Measurements from ENCODE around the gene GAL3ST1.

Gene GAL3ST1

GRCh38 chr22:30602049-30602448, 27.6 kb upstream of the GAL3ST1 start:
- no peaks in the 10 kb centered on the region for H3K9me3 ChIP-seq (ENCODE audit: insufficient read depth, low read depth, low read length)
- H2AFZ ChIP-seq (ENCODE audit: insufficient read depth, low read length, poor library complexity): no peak overlapping the region
- H3K9ac ChIP-seq (ENCODE audit: low read length): no peak overlapping the region
- no peaks in the 10 kb centered on the region for H3K36me3 ChIP-seq (ENCODE audit: control insufficient read depth in 1 of 2, insufficient read depth in 2 of 2, low read length in 2 of 2)
- no peak overlapping the region for H3K4me3 ChIP-seq (ENCODE audit: low read depth, low read length)
- H3K4me1 ChIP-seq (ENCODE audit: control insufficient read depth in 1 of 2, insufficient read depth in 2 of 2, low read length in 2 of 2): peaks cover 2 to 3% of the 10 kb centered on the region in 2 experiments
- no peak overlapping the region for H2BK5ac ChIP-seq (ENCODE audit: low read depth, low read length, poor library complexity)
- no CpG with 5 or more reads among the region's 3 CpGs for WGBS (ENCODE audit: extremely low coverage, insufficient coverage, insufficient read length)
- no peak overlapping the region for H4K8ac ChIP-seq (ENCODE audit: low read depth, low read length)
- no peak overlapping the region for H3K4ac ChIP-seq (ENCODE audit: low read depth, low read length)
- H3K79me2 ChIP-seq (ENCODE audit: control insufficient read depth, insufficient read depth, low read length, poor library complexity): peaks cover 2% of the 10 kb centered on the region
- no peak overlapping the region for H2BK120ac ChIP-seq (ENCODE audit: insufficient read depth, low read length, poor library complexity)
- H3K79me1 ChIP-seq (ENCODE audit: low read length): peaks cover 5% of the 10 kb centered on the region
- peak in 1 of 2 donors; percentile 59 for DNase-seq
- no peaks in the 10 kb centered on the region for H3K27me3 ChIP-seq (ENCODE audit: insufficient read depth, low read length)
- H3K23ac ChIP-seq (ENCODE audit: low read length): no peak overlapping the region
- no peak overlapping the region for H4K91ac ChIP-seq (ENCODE audit: low read depth, low read length)
- no peak overlapping the region for H3K27ac ChIP-seq (ENCODE audit: low read depth, low read length)
- H2BK12ac ChIP-seq (ENCODE audit: low read length): no peak overlapping the region
- H2AK5ac ChIP-seq (ENCODE audit: low read length): no peak overlapping the region
- no peak overlapping the region for H3K4me2 ChIP-seq (ENCODE audit: low read length)
- H3K14ac ChIP-seq (ENCODE audit: low read length): no peak overlapping the region
- no peak overlapping the region for H4K12ac ChIP-seq (ENCODE audit: low read depth, low read length)
- H3K18ac ChIP-seq (ENCODE audit: low read length): no peak overlapping the region

- H3K9me3 ChIP-seq (ENCODE audit: insufficient read depth, low read depth, low read length): no peaks in the 10 kb centered on the region
- no peak overlapping the region for H3K4ac ChIP-seq (ENCODE audit: low read depth, low read length)
- no peak overlapping the region for H3K4me3 ChIP-seq (ENCODE audit: low read depth, low read length)
- H3K23ac ChIP-seq (ENCODE audit: low read length): no peak overlapping the region
- H3K18ac ChIP-seq (ENCODE audit: low read length): no peak overlapping the region
- H3K4me2 ChIP-seq (ENCODE audit: low read length): no peak overlapping the region
- peaks cover 2% of the 10 kb centered on the region for H3K79me1 ChIP-seq (ENCODE audit: low read length)
- H3K9ac ChIP-seq (ENCODE audit: low read length): no peak overlapping the region
- H4K8ac ChIP-seq (ENCODE audit: low read depth, low read length): no peak overlapping the region
- H3K4me1 ChIP-seq (ENCODE audit: control insufficient read depth in 1 of 2, insufficient read depth in 2 of 2, low read length in 2 of 2): no peaks in the 10 kb centered on the region
- no peak overlapping the region for H4K12ac ChIP-seq (ENCODE audit: low read depth, low read length)
- no peaks in the 10 kb centered on the region for H3K36me3 ChIP-seq (ENCODE audit: control insufficient read depth in 1 of 2, insufficient read depth in 2 of 2, low read length in 2 of 2)
- H2AFZ ChIP-seq (ENCODE audit: insufficient read depth, low read length, poor library complexity): no peak overlapping the region
- DNase-seq: no peak
- no peak overlapping the region for H3K14ac ChIP-seq (ENCODE audit: low read length)
- H2BK5ac ChIP-seq (ENCODE audit: low read depth, low read length, poor library complexity): no peak overlapping the region
- no peak overlapping the region for H2BK12ac ChIP-seq (ENCODE audit: low read length)
- H3K79me2 ChIP-seq (ENCODE audit: control insufficient read depth, insufficient read depth, low read length, poor library complexity): no peaks in the 10 kb centered on the region
- no peak overlapping the region for H4K91ac ChIP-seq (ENCODE audit: low read depth, low read length)
- WGBS (ENCODE audit: extremely low coverage, insufficient coverage, insufficient read length): no CpG with 5 or more reads among the region's 5 CpGs
- H3K27ac ChIP-seq (ENCODE audit: low read depth, low read length): no peak overlapping the region
- H2AK5ac ChIP-seq (ENCODE audit: low read length): no peak overlapping the region
- no peaks in the 10 kb centered on the region for H3K27me3 ChIP-seq (ENCODE audit: insufficient read depth, low read length)
- H2BK120ac ChIP-seq (ENCODE audit: insufficient read depth, low read length, poor library complexity): no peak overlapping the region
Measured at GRCh38 chr22:30601464-30601863, 27.0 kb upstream of the GAL3ST1 start.

GRCh38 chr22:30600921-30601320, 26.5 kb upstream of the GAL3ST1 start:
- DNase-seq: no peak
- no peak overlapping the region for H4K91ac ChIP-seq (ENCODE audit: low read depth, low read length)
- no peaks in the 10 kb centered on the region for H3K36me3 ChIP-seq (ENCODE audit: control insufficient read depth in 1 of 2, insufficient read depth in 2 of 2, low read length in 2 of 2)
- H3K4ac ChIP-seq (ENCODE audit: low read depth, low read length): no peak overlapping the region
- H3K79me2 ChIP-seq (ENCODE audit: control insufficient read depth, insufficient read depth, low read length, poor library complexity): no peaks in the 10 kb centered on the region
- H3K79me1 ChIP-seq (ENCODE audit: low read length): no peaks in the 10 kb centered on the region
- no peaks in the 10 kb centered on the region for H3K9me3 ChIP-seq (ENCODE audit: insufficient read depth, low read depth, low read length)
- no peak overlapping the region for H3K18ac ChIP-seq (ENCODE audit: low read length)
- no peak overlapping the region for H3K23ac ChIP-seq (ENCODE audit: low read length)
- H2AFZ ChIP-seq (ENCODE audit: insufficient read depth, low read length, poor library complexity): no peak overlapping the region
- H3K27ac ChIP-seq (ENCODE audit: low read depth, low read length): no peak overlapping the region
- no peak overlapping the region for H2BK12ac ChIP-seq (ENCODE audit: low read length)
- H3K4me1 ChIP-seq (ENCODE audit: control insufficient read depth in 1 of 2, insufficient read depth in 2 of 2, low read length in 2 of 2): no peaks in the 10 kb centered on the region
- H2BK120ac ChIP-seq (ENCODE audit: insufficient read depth, low read length, poor library complexity): no peak overlapping the region
- no CpG with 5 or more reads among the region's 3 CpGs for WGBS (ENCODE audit: extremely low coverage, insufficient coverage, insufficient read length)
- no peak overlapping the region for H4K8ac ChIP-seq (ENCODE audit: low read depth, low read length)
- no peak overlapping the region for H2AK5ac ChIP-seq (ENCODE audit: low read length)
- no peak overlapping the region for H3K9ac ChIP-seq (ENCODE audit: low read length)
- H4K12ac ChIP-seq (ENCODE audit: low read depth, low read length): no peak overlapping the region
- no peaks in the 10 kb centered on the region for H3K27me3 ChIP-seq (ENCODE audit: insufficient read depth, low read length)
- no peak overlapping the region for H3K4me3 ChIP-seq (ENCODE audit: low read depth, low read length)
- no peak overlapping the region for H2BK5ac ChIP-seq (ENCODE audit: low read depth, low read length, poor library complexity)
- no peak overlapping the region for H3K4me2 ChIP-seq (ENCODE audit: low read length)
- no peak overlapping the region for H3K14ac ChIP-seq (ENCODE audit: low read length)

- no peaks in the 10 kb centered on the region for H3K9me3 ChIP-seq (ENCODE audit: insufficient read depth, low read depth, low read length)
- no peak overlapping the region for H2BK12ac ChIP-seq (ENCODE audit: low read length)
- H3K27ac ChIP-seq (ENCODE audit: low read depth, low read length): no peak overlapping the region
- no peak overlapping the region for H3K4me3 ChIP-seq (ENCODE audit: low read depth, low read length)
- no peak overlapping the region for H3K23ac ChIP-seq (ENCODE audit: low read length)
- H3K4me2 ChIP-seq (ENCODE audit: low read length): no peak overlapping the region
- H2AFZ ChIP-seq (ENCODE audit: insufficient read depth, low read length, poor library complexity): no peak overlapping the region
- no peak overlapping the region for H3K9ac ChIP-seq (ENCODE audit: low read length)
- H2BK120ac ChIP-seq (ENCODE audit: insufficient read depth, low read length, poor library complexity): no peak overlapping the region
- no peak overlapping the region for H3K4ac ChIP-seq (ENCODE audit: low read depth, low read length)
- H2AK5ac ChIP-seq (ENCODE audit: low read length): no peak overlapping the region
- H3K18ac ChIP-seq (ENCODE audit: low read length): no peak overlapping the region
- H3K4me1 ChIP-seq (ENCODE audit: control insufficient read depth in 1 of 2, insufficient read depth in 2 of 2, low read length in 2 of 2): no peaks in the 10 kb centered on the region
- H2BK5ac ChIP-seq (ENCODE audit: low read depth, low read length, poor library complexity): no peak overlapping the region
- no peak overlapping the region for H4K12ac ChIP-seq (ENCODE audit: low read depth, low read length)
- no peaks in the 10 kb centered on the region for H3K36me3 ChIP-seq (ENCODE audit: control insufficient read depth in 1 of 2, insufficient read depth in 2 of 2, low read length in 2 of 2)
- no peak overlapping the region for H4K91ac ChIP-seq (ENCODE audit: low read depth, low read length)
- H3K79me1 ChIP-seq (ENCODE audit: low read length): no peaks in the 10 kb centered on the region
- H4K8ac ChIP-seq (ENCODE audit: low read depth, low read length): no peak overlapping the region
- no peaks in the 10 kb centered on the region for H3K79me2 ChIP-seq (ENCODE audit: control insufficient read depth, insufficient read depth, low read length, poor library complexity)
- DNase-seq: no peak
- no CpG with 5 or more reads among the region's 3 CpGs for WGBS (ENCODE audit: extremely low coverage, insufficient coverage, insufficient read length)
- no peaks in the 10 kb centered on the region for H3K27me3 ChIP-seq (ENCODE audit: insufficient read depth, low read length)
- no peak overlapping the region for H3K14ac ChIP-seq (ENCODE audit: low read length)
Measured at GRCh38 chr22:30598986-30599385, 24.5 kb upstream of the GAL3ST1 start.
